Activated CD4-positive, alpha-beta T cell treated with anti-CD3 and anti-CD28 coated beads for 1 hour (primary cell): ENCODE measurements around the gene SHMT2.

ENCODE experiments used
- DNase-seq: peaks from one replicate; pipeline ENCODE4 v3.0.0-alpha.2; 2020

SHMT2 gene

DNA sequence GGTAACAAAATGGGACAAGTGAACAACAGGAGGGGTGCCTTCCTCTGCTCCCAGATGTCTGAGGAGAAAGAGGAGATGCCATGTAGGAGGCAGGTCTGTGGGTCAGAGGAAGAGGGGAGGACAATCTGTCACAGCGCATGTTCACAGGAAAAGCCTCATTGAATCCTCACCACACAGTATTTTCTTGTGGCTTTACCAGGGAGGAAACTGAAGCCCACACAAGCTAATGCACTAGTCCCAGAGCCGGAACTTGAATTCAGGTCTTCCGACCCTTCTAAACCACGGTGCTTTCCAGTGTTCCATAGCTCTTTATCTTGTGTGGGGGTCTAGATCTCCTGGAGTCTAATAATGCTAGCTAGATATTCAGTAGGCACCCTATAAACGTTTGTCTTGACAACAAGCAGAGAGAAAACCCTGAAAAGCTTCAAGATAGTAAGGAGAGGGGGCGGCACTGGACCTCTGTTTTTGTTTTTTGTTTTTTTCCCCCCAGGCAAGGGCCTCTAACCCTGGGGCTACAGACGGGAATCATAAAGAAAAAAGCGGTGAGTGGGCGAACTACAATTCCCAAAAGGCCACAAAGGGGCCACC is 371 bp upstream of the SHMT2 start:
- DNase-seq: no peak

GRCh38 chr12:57230381-57231155 is 1.1 kb downstream of the SHMT2 start:
- DNase-seq: no peak

DNA sequence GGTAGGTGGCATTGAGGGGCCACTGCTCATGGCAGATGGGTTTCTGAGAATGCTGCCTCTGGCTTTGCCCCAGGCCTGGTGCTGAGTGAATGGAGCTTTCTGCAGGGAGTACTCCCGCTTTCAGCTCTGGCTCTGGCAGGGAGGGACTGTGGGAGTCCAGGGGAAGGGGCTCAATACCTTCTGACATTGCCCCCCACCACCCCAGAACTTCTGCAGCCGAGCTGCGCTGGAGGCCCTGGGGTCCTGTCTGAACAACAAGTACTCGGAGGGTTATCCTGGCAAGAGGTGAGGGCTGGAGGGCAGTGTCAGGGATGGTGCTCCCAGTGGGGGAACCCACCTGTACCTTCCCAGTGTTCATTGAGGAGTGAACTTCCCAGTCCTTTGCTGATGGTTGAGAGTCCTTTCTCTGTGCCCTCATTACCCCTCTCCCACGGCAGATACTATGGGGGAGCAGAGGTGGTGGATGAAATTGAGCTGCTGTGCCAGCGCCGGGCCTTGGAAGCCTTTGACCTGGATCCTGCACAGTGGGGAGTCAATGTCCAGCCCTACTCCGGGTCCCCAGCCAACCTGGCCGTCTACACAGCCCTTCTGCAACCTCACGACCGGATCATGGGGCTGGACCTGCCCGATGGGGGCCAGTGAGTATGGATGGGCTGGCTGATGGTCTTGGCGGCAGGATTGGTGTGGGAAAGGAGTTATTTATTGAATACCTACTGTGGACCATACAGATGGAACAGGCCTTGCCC is 1.9 kb downstream of the SHMT2 start:
- DNase-seq: no peak

DNA sequence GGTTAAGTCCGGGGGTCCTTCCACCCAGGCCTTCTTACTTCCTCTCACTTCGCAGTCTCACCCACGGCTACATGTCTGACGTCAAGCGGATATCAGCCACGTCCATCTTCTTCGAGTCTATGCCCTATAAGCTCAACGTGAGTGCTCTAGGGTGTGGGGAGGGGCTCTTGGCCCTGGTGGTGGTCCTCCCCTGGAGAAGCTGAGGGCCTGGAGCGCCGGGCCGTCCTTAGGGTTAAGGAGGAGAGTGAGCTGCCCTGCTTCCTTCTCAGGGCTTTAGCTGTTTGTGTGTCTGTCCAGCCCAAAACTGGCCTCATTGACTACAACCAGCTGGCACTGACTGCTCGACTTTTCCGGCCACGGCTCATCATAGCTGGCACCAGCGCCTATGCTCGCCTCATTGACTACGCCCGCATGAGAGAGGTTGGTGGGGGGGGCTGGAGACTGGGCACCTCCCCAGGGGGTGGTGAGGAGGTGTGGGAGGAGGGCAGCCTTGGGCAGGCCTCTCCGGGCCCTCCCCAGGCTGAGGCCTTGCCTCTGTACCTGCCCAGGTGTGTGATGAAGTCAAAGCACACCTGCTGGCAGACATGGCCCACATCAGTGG is 2.7 kb downstream of the SHMT2 start:
- no peak for DNase-seq

- DNase-seq: no peak
Observed at GRCh38 chr12:57233357-57234232, 4.1 kb downstream of the SHMT2 start.

- no peak for DNase-seq
Observed at GRCh38 chr12:57234233-57234570, 4.7 kb downstream of the SHMT2 start.

GRCh38 chr12:57234571-57235016 is 5.1 kb downstream of the SHMT2 start:
- no peak for DNase-seq

DNA sequence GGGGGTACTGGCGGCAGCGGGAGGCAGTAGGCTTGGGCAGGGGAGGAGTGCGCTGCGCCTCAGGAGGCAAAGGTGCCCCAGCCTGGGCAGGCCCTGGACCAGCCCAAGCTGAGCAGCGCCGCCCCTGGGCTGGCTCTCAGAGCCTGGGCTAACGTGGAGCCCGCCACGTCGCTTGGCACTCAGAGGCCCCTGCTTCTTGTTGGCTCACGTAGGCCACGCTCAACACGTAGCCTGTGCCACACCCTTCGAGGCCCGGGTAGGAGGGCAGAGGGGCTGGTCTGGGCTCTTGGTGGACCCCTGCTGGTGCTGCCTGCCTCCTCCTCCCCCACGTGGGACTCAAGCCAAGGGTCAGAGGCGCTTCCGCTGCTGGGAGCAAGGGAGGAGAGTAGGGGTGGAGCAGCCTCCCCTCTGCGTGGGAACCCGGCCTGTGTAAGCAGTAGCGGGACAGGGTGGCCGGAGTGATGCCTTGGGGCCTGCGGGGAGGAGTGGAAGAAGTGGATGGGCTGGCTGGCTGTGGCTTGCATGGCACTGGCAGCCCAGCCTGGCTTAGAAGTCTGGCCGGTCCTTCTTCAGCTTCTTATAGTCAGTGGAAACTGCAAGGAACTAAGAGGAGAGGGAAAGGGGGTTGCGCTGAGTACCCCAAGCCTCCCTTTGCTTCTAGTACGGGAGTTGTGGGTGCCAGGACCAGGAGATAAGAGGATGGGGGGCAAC is 5.7 kb downstream of the SHMT2 start:
- DNase-seq: no peak

GRCh38 chr12:57235728-57236131 is 6.2 kb downstream of the SHMT2 start:
- no peak for DNase-seq

- DNase-seq: no peak
Observed at GRCh38 chr12:57236201-57236924, 6.9 kb downstream of the SHMT2 start.

GRCh38 chr12:57236925-57237595 is 7.5 kb downstream of the SHMT2 start:
- DNase-seq: no peak

DNA sequence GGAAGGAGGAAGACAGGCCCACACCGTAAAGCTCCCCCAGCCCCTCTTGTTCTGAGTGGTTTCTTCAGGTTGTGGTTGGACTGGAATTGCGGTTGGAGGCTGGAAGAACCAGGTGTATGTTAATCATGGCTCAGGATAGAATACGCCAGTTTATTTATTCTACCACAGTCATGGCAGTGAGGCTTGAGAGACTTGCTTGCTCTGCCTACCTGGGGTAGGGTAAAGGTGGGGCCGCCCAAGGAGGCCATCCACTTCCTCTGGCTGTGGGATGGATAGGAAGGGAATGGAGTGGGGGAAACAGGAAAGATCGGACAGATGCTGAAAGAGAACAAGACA is 8.1 kb downstream of the SHMT2 start:
- DNase-seq: no peak

- DNase-seq: no peak
Observed at GRCh38 chr12:57237932-57238853, 8.7 kb downstream of the SHMT2 start.

DNA sequence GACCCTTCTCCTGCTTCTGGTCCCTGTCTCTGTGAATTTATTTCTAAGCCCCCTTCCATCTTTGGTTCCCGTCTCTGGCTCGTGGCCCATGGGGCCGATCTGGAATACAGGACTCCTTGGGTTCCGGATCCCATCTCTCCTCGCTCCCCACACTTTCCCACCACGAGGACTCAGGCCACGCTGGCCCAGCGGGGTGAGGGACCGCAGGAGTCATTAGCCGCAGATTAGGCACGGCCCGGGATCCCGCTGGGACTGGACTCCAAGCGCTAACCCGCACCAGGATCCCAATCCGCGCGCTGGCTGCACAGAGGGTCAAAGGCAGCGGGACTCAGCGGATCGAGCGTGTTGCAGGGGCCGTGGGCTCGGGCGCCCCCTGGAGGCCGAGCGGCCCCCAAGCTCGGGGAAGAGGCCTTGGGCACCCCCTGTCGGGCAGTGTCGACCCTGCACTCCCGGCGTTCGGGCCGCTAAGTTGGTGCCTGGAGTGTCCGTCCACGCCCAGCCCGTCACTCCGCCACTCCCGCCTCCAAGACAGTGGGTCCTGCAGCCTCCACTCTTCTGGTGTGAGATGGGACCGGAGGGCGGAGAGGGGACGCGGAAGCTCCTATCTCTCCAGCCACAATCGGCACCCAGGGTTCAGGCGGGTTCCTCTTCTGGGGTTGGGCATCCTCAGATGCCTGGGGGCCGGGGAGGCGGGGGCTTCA is 9.5 kb downstream of the SHMT2 start:
- peak; percentile 76 for DNase-seq

GRCh38 chr12:57239587-57240065 is 10.1 kb downstream of the SHMT2 start:
- DNase-seq: no peak

DNA sequence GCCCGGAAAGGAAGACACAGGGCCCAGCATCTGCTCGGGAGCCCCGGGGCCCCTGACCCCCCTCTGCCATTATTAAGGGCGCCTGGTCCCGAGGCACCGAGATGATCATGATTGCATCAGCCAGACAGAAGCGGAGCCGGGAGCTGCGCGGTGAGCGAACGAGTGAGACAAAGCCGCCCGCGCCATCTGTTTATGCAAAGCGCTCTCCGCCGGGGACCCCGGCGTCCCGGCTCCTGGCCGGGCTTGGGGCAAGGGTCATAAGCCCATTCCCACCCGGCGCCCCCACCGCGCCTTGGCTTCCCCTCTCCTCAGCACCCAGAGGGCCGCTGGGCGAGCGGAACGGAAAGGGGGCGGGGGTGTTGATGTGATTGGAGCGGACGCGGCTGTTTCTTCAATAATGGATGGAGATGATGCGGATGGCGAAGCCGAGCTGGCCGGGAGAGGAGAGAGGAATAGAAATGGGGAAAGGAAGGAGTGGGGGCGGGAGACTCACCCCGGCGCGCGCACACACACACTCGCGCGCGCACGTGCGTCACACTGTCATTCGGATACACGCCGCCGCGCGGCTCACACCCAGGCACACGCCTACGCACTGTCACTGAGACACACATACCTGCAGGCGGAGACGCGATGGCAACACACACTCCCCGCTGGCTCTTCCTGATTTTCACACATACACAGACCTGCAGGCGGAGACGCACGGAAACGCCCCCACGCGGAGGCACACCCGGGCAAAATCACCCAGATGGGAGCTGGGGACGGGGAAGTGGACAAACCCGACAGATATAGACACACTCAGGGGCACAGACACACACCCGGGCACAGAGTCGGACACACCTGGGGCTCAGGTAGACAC is 10.8 kb downstream of the SHMT2 start:
- peak; percentile 70 for DNase-seq

- DNase-seq: no peak
Observed at GRCh38 chr12:57240926-57241401, 11.5 kb downstream of the SHMT2 start.
